HCT116 (cell line): ENCODE data around the gene AR. TPM values are rescaled to one million over a fixed set of nuclear protein-coding genes. Genes with fewer than 3 reads are reported as not detected.
"Not testable (repeated sequence)": the region's sequence is repeated elsewhere in the genome, so short reads cannot be mapped to it uniquely, and the experiment has no call there.

Experiments used
- ATAC-seq: fragments of 200-7000 bp; cut with Tn5 transposase; 2 replicates; pipeline ENCODE4 v1.9.1; 2020; ENCODE audit warnings: mild to moderate bottlenecking, moderate library complexity
- BruUV-seq: library from RNA; stranded (reverse); fragments of 400-500 nt; replicated peaks from 2 replicates; lab custom pipeline; 2021; lab: Mats Ljungman, UMichigan
- CTCF ChIA-PET: fragments of 300-600 bp; sonication (Branson Sonifier 250); formaldehyde crosslinking; loops from one replicate; lab custom pipeline; 2021; ENCODE audit warnings: antibody characterized with exemption; lab: Charles Lee
- POLR2A ChIA-PET: fragments of 300-600, 350-600 bp; sonication (Branson Sonifier 250); formaldehyde crosslinking; loops from one replicate; lab custom pipeline; 2021; ENCODE audit warnings: antibody characterized with exemption; lab: Charles Lee
- RAD21 ChIA-PET, 2 experiments: fragments of 300-600 bp; sonication (Branson Sonifier 250); formaldehyde crosslinking; loops; one replicate each; lab custom pipeline; 2023; ENCODE audit warnings: low total read pairs in 2 of 2; ENCODE audit not compliant: uncharacterized antibody in 2 of 2, unreplicated experiment in 2 of 2, low non-redundant PET in 1 of 2; lab: Charles Lee
- DNase-seq: peaks from one replicate; pipeline ENCODE4 v3.0.0-alpha.2; 2010; ENCODE audit warnings: low read depth, low spot score
- H2AFZ ChIP-seq: fragments of 200-600 bp; shearing (Covaris generic), sonication (generic); 2 replicates; pipeline ENCODE4 v1.6.1; 2017; ENCODE audit warnings: low read depth, mixed run types, mixed read lengths, antibody characterized with exemption, low read length; ENCODE audit not compliant: poor library complexity, severe bottlenecking
- H3K27ac ChIP-seq: 2 replicates; pipeline ENCODE4 v1.5.1; 2012; ENCODE audit warnings: low read depth, low read length
- H3K27me3 ChIP-seq: fragments of 200-600 bp; sonication (generic); 2 replicates; pipeline ENCODE4 v1.6.1; 2016; ENCODE audit warnings: mixed run types, low read length, mixed read lengths; ENCODE audit not compliant: insufficient read depth
- H3K36me3 ChIP-seq, 2 experiments: fragments of 200-500 bp in 1 of 2; fragments of 200-600 bp in 1 of 2; sonication (Bioruptor generic) in 1 of 2; sonication (generic) in 1 of 2; 2 replicates each; pipeline versions ENCODE4 v1.5.1 to v1.6.1; 2014 to 2016; ENCODE audit warnings: low read length in 2 of 2, inconsistent platforms in 1 of 2, mixed read lengths in 1 of 2, mixed run types in 1 of 2; ENCODE audit not compliant: insufficient read depth in 2 of 2, control insufficient read depth in 1 of 2
- H3K4me1 ChIP-seq, 2 experiments: fragments of 200-600 bp in 1 of 2; sonication (generic) in 1 of 2; 2 replicates each; pipeline versions ENCODE4 v1.5.1 to v1.6.1; 2012 to 2017; ENCODE audit warnings: low read length in 2 of 2, inconsistent platforms in 1 of 2, mild to moderate bottlenecking in 1 of 2, mixed read lengths in 1 of 2, mixed run types in 1 of 2, moderate library complexity in 1 of 2; ENCODE audit not compliant: insufficient read depth in 2 of 2, control insufficient read depth in 1 of 2
- H3K4me2 ChIP-seq: fragments of 200-600 bp; sonication (generic); 2 replicates; pipeline ENCODE4 v1.6.1; 2017; ENCODE audit warnings: mixed run types, low read length, mixed read lengths
- H3K4me3 ChIP-seq, 2 experiments: fragments of 200-600 bp in 1 of 2; sonication (generic) in 1 of 2; replicated peaks in 1 of 2; 2 replicates each; pipeline ENCODE4 v1.5.1; 2011 to 2016; ENCODE audit warnings: low read length in 2 of 2, control low read depth in 1 of 2, low read depth in 1 of 2, mild to moderate bottlenecking in 1 of 2, mixed read lengths in 1 of 2, mixed run types in 1 of 2
- H3K79me2 ChIP-seq: fragments of 200-600 bp; sonication (generic); 2 replicates; pipeline ENCODE4 v1.6.1; 2017; ENCODE audit warnings: mild to moderate bottlenecking, mixed run types, low read length, moderate library complexity, mixed read lengths; ENCODE audit not compliant: insufficient read depth
- H3K9ac ChIP-seq: fragments of 200-600 bp; sonication (generic); 2 replicates; pipeline ENCODE4 v1.6.1; 2016; ENCODE audit warnings: low read length, mixed read lengths
- H3K9me2 ChIP-seq: fragments of 200-600 bp; sonication (generic), shearing (Covaris generic); 2 replicates; pipeline ENCODE4 v1.6.1; 2017; ENCODE audit warnings: mixed run types, mild to moderate bottlenecking, moderate library complexity; ENCODE audit not compliant: insufficient read depth
- H3K9me3 ChIP-seq, 2 experiments: fragments of 200-500 bp in 1 of 2; fragments of 200-600 bp in 1 of 2; sonication (Bioruptor generic) in 1 of 2; sonication (generic) in 1 of 2; 2 replicates each; pipeline ENCODE4 v1.6.1; 2014 to 2017; ENCODE audit warnings: low read length in 2 of 2, mixed read lengths in 2 of 2, inconsistent platforms in 1 of 2, low read depth in 1 of 2, mild to moderate bottlenecking in 1 of 2, mixed run types in 1 of 2, moderate library complexity in 1 of 2; ENCODE audit not compliant: control insufficient read depth in 1 of 2, insufficient read depth in 1 of 2
- H4K20me1 ChIP-seq: fragments of 200-600 bp; sonication (generic), shearing (Covaris generic); 2 replicates; pipeline ENCODE4 v1.6.1; 2017; ENCODE audit warnings: mixed run types, mild to moderate bottlenecking, moderate library complexity; ENCODE audit not compliant: insufficient read depth
- CEBPB ChIP-seq: IDR thresholded peaks from 2 replicates; pipeline ENCODE4 v1.6.1; 2012; ENCODE audit warnings: low read depth
- EGR1 ChIP-seq: IDR thresholded peaks from 2 replicates; pipeline ENCODE4 v1.6.1; 2012; ENCODE audit warnings: low read depth
- ELF1 ChIP-seq: IDR thresholded peaks from 2 replicates; pipeline ENCODE4 v1.6.1; 2012; ENCODE audit warnings: low read depth, borderline replicate concordance
- EZH2 ChIP-seq: fragments of 200-600 bp; sonication (generic); IDR thresholded peaks from 2 replicates; pipeline ENCODE4 v1.6.1; 2017; ENCODE audit warnings: antibody characterized with exemption, mixed run types
- EZH2phosphoT487 ChIP-seq: fragments of 200-600 bp; IDR thresholded peaks from 2 replicates; pipeline ENCODE4 v1.6.1; 2018; ENCODE audit warnings: antibody characterized with exemption, borderline replicate concordance
- FOSL1 ChIP-seq: IDR thresholded peaks from 2 replicates; pipeline ENCODE4 v1.6.1; 2012; ENCODE audit warnings: low read depth
- JUND ChIP-seq: IDR thresholded peaks from 2 replicates; pipeline ENCODE4 v1.6.1; 2012
- RAD21 ChIP-seq: IDR thresholded peaks from 2 replicates; pipeline ENCODE4 v1.6.1; 2012; ENCODE audit warnings: low read depth, mild to moderate bottlenecking
- SP1 ChIP-seq: IDR thresholded peaks from 2 replicates; pipeline ENCODE4 v1.6.1; 2012; ENCODE audit warnings: low read depth
- SRF ChIP-seq: IDR thresholded peaks from 2 replicates; pipeline ENCODE4 v1.6.1; 2012; ENCODE audit warnings: low read depth
- TCF7L2 ChIP-seq: IDR thresholded peaks from 2 replicates; pipeline ENCODE4 v1.7.0; 2011; ENCODE audit warnings: borderline replicate concordance, inconsistent platforms; ENCODE audit not compliant: insufficient read depth, insufficient read length; ENCODE audit errors: extremely low read depth
- YY1 ChIP-seq: IDR thresholded peaks from 2 replicates; pipeline ENCODE4 v1.6.1; 2011; ENCODE audit warnings: low read length, low read depth, moderate library complexity, mild to moderate bottlenecking; ENCODE audit not compliant: insufficient replicate concordance; ENCODE audit errors: extremely low read depth
- ZFX ChIP-seq: fragments of 450-650 bp; IDR thresholded peaks from 2 replicates; pipeline ENCODE4 v1.6.1; 2017
- ZNF274 ChIP-seq: fragments of 200-500 bp; sonication (Bioruptor generic); IDR thresholded peaks from 2 replicates; pipeline ENCODE4 v1.6.1; 2014; ENCODE audit warnings: mild to moderate bottlenecking, low read depth, low read length, inconsistent platforms
- intact Hi-C: fragments of 100-400 bp; cut with micrococcal nuclease; formaldehyde crosslinking; loops from 2 replicates; pipeline ENCODE4 v1.10.0; 2022
- total RNA-seq: library from RNA; stranded (reverse); gene quantifications from one replicate; pipeline ENCODE4 v1.2.1, GENCODE V29; 2021; ENCODE audit not compliant: unreplicated experiment
- TF ChIP-seq, protein P1 (sequence below), 3 experiments: fragments of 200-600 bp in 1 of 3; sonication (generic) in 1 of 3; IDR thresholded peaks in 2 of 3; conservative IDR thresholded peaks in 1 of 3; 2 replicates each; pipeline ENCODE4 v1.5.1; 2012 to 2017; ENCODE audit warnings: low read depth in 2 of 3, low read length in 2 of 3, antibody characterized with exemption in 1 of 3, borderline replicate concordance in 1 of 3, control low read depth in 1 of 3, mild to moderate bottlenecking in 1 of 3, mixed read lengths in 1 of 3, mixed run types in 1 of 3, moderate library complexity in 1 of 3; ENCODE audit not compliant: insufficient read depth in 1 of 3
- TF ChIP-seq, protein P2 (sequence below): IDR thresholded peaks from 2 replicates; pipeline ENCODE4 v1.6.1; 2012
- TF ChIP-seq, protein P3 (sequence below): IDR thresholded peaks from 2 replicates; pipeline ENCODE4 v1.6.1; 2012

The AR gene
- total RNA-seq, 1 experiment from 2014 or later, result 0.02 TPM

DNA sequence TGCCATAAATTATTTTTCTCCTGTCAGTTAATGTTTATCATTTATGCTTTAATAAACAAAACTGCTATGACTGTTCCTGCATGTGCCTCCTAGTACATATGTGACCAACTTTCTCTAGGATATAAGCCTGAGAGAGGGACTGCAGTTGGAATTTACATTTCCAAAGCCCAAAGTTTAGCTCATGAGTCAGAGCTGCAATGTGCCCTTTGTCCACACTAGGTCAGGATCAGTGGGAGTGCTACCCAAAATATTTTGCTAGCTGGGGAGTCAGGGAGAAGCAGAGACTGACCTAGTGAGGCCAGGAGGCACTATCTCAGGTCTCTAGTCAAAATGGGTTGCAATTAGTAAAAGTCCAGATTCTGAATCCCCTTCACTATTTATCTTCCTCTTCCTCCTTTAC lies 92.7 kb downstream of the AR start:
- Histone ChIP-seq H3K9me3 (no peaks in the 10 kb centered on the region), H3K27ac (no peak overlapping the region), H3K4me2 (no peak overlapping the region), H3K4me3 (no peak overlapping the region), H4K20me1 (no peaks in the 10 kb centered on the region), H3K27me3 (no peaks in the 10 kb centered on the region), H3K4me1 (no peaks in the 10 kb centered on the region), H3K36me3 (no peaks in the 10 kb centered on the region), H3K9ac (no peak overlapping the region), H3K9me2 (no peaks in the 10 kb centered on the region), H2AFZ (no peak overlapping the region), H3K79me2 (no peaks in the 10 kb centered on the region)
- TF ChIP-seq EZH2phosphoT487, result no peak
- TF ChIP-seq ZNF274, result no peak
- no peak for TF ChIP-seq CEBPB
- no peak for TF ChIP-seq YY1
- no peak for TF ChIP-seq SP1
- TF ChIP-seq EZH2, result no peak
- no peak for TF ChIP-seq FOSL1
- TF ChIP-seq ELF1, result no peak
- no peak for TF ChIP-seq JUND
- TF ChIP-seq ZFX, result no peak
- TF ChIP-seq TCF7L2, result no peak
- TF ChIP-seq, protein P1, sequence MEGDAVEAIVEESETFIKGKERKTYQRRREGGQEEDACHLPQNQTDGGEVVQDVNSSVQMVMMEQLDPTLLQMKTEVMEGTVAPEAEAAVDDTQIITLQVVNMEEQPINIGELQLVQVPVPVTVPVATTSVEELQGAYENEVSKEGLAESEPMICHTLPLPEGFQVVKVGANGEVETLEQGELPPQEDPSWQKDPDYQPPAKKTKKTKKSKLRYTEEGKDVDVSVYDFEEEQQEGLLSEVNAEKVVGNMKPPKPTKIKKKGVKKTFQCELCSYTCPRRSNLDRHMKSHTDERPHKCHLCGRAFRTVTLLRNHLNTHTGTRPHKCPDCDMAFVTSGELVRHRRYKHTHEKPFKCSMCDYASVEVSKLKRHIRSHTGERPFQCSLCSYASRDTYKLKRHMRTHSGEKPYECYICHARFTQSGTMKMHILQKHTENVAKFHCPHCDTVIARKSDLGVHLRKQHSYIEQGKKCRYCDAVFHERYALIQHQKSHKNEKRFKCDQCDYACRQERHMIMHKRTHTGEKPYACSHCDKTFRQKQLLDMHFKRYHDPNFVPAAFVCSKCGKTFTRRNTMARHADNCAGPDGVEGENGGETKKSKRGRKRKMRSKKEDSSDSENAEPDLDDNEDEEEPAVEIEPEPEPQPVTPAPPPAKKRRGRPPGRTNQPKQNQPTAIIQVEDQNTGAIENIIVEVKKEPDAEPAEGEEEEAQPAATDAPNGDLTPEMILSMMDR (IDR thresholded peaks at IDR 0.05 in 2 of 3, conservative IDR thresholded peaks at IDR 0.05 in 1 of 3; ENCODE audit: borderline replicate concordance in 1 of 3, insufficient read depth in 1 of 3, low read depth in 2 of 3, low read length in 2 of 3), result no peak
- TF ChIP-seq SRF, result no peak
- TF ChIP-seq, protein P2, sequence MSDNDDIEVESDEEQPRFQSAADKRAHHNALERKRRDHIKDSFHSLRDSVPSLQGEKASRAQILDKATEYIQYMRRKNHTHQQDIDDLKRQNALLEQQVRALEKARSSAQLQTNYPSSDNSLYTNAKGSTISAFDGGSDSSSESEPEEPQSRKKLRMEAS, result no peak
- TF ChIP-seq EGR1, result no peak
- TF ChIP-seq, protein P3, sequence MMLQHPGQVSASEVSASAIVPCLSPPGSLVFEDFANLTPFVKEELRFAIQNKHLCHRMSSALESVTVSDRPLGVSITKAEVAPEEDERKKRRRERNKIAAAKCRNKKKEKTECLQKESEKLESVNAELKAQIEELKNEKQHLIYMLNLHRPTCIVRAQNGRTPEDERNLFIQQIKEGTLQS, result no peak
- TF ChIP-seq RAD21, result no peak
- ChIA-PET RAD21 (no interaction called here), POLR2A (no interaction called here), CTCF (no interaction called here)
- BruUV-seq, result no TSS peak
- intact Hi-C loops, result no loop called here
- ATAC-seq (no peak), DNase-seq (no peak)

DNA sequence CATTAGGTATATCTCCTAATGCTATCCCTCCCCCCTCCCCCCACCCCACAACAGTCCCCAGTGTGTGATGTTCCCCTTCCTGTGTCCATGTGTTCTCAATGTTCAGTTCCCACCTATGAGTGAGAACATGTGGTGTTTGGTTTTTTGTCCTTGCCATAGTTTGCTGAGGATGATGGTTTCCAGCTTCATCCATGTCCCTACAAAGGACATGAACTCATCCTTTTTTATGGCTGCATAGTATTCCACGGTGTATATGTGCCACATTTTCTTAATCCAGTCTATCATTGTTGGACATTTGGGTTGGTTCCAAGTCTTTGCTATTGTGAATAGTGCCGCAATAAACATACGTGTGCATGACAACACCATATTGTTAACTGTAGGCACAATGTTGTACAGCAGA lies 93.5 kb downstream of the AR start:
- H2AFZ ChIP-seq, ATAC-seq, H3K27me3 ChIP-seq, H3K9me2 ChIP-seq, H3K4me2 ChIP-seq, BruUV-seq, H4K20me1 ChIP-seq, H3K79me2 ChIP-seq, H3K36me3 ChIP-seq, H3K27ac ChIP-seq, H3K9ac ChIP-seq, DNase-seq, intact Hi-C loops, H3K4me1 ChIP-seq, H3K9me3 ChIP-seq, RAD21 ChIA-PET, CTCF ChIA-PET, POLR2A ChIA-PET, H3K4me3 ChIP-seq: not testable (repeated sequence)
